DMS 273 treated with DMSO at 0.1 percent for 48 hours (cell line): ENCODE results near the gene SLC25A21.
"Not testable (repeated sequence)": the region's sequence is repeated elsewhere in the genome, so short reads cannot be mapped to it uniquely, and the experiment has no call there.

Source experiments
- DNase-seq: peaks from one replicate; lab custom pipeline; 2025; lab: John Stamatoyannopoulos, UW

The SLC25A21 gene

GRCh38 chr14:36986407-36986806, 186.0 kb downstream of the SLC25A21 start:
- no peak for DNase-seq

DNA sequence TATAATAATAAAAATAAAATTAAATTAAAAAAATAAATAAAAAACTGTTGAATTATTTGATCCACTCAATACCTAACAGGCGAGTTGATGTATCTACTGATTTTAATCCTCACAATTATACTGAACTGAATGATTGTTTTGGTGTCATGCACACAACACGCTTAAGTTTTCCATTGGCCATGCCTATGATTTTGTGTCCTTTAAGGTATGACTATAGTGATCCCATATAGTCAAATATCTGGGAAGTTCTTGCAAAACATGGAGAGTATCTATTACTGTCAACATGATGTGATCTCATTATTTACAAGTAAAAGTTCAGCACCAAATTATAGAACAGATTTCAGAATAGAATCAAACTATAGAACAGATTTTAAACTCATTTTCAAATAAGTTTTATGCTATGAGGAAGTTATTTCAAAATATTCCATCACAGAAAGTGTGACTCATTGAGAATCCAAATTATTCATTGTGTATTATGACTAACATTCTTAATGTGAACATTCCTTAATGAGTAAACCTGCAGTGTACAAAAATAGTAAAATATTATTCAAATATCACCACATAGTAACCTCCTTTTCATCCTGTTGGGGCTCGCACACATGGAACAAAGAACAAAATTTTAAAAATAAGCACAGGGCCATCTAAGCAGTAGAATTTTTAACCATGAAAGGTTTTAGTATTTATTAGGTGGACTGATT, 190.4 kb downstream of the SLC25A21 start:
- DNase-seq: no peak

- DNase-seq: not testable (repeated sequence)
Observed at GRCh38 chr14:36980413-36980812, 192.0 kb downstream of the SLC25A21 start.

DNA sequence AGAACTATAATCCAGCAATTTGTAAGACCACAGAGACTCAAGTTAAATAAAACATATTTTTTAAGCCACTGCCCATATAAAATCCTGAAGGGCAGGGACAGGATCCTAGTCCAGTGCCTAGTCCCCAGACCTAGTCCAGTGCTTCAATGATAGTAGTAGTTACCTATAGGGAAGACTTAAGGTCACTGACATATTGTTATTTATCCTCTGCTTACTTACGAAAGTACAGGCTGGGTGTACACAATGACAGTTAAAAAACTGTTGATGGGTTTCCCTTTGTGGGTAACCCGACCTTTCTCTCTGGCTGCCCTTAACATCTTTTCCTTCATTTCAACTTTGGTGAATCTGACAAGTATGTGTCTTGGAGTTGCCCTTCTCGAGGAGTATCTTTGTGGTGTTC, 192.5 kb downstream of the SLC25A21 start:
- no peak for DNase-seq

DNA sequence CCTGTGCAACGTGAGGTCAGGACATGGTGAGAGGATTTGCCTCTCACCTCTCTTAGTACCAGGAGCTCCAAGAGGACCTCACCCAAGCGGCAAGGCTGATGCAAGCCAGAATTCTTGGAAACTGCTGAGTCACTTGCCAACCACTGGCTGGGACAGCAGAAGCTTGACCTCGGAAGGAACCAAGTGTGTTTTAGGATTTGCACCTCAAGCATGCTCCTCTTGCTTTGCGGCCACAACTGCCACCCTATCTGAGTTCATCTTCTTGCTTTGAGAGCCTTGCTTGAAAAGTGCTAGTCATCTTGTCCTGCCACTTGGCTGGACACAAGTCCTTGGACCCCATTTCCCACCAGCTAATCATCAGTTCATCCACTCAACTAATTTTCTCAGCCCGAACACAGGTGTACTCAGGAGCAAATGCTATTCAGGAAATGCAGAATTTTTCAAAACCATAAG, 195.8 kb downstream of the SLC25A21 start:
- DNase-seq: no peak

DNA sequence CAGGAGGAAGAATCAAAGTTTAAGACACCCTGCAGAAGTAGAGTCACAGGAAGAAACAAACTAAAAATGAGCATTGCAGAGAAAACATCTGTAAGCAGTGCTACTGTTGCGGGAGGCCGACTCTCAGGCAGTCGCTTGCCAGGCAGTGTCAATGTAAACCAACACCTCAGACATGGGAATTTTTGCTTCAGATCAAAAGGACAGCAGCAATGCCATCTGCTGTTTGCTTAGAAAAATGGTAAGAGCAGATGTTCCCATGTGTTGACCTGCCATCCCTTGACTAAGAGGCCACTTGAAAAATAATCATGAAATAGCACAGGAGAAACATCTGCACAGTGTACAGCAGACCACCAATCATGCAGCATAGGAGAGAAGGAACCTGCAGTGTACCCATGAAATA, 196.6 kb downstream of the SLC25A21 start:
- peak; percentile 73 for DNase-seq

GRCh38 chr14:36974985-36975384, 197.4 kb downstream of the SLC25A21 start:
- no peak for DNase-seq

DNA sequence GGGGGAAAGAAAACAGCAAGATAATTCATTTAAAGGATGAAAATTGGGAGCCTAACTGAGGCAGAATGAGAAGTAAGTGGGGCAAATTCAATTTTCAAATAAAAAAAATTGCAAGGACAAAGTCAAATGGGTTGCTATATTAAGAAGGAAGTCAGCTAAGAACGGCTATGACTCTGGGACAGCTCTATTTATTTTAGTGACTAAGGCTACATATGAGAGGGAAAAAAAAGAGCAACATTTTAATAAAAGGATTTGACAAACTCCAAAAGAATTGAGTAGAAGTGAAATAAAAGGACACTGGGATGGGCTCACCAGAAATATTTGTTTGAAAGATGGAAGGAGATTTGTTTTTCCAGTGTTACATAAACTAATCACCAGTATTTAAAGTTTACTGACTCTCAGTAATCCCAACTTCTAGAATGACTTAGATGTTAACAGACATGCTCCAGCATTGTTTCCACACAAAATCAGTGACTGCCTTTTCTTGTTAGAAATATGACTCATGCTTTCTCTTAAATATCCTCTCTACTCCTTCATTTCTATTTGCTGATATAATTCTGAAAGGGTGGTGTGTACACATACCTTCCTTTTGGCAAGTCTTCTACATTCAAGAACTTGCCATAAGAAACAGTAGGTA, 198.5 kb downstream of the SLC25A21 start:
- no peak for DNase-seq

DNA sequence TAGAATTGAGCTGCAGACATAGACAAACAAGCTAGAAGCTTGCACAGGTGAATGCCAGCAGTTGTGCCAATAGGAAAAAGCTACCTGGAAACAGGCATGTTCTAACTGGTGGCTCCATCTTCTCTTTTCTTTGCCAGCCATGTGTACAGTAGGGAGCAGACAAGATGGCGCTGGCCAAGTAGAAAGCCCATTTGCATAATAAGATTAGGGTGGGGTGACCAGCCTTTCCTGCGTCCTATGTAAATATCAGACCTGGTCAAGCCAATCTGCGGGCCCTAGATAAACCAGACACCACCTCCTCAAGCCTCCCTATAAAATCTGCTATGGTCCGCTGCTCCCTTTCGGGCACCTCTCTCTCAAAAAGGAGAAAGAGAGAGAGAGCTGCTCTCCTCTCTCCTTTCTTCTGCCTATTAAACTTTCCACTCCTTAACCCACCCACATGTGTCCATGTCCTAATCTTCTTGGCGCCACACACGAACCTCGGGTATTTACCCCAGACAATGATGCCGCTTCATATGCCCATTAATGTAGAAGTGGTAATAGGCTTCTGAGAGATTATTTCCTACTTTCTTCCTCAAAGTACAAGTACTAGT, 201.0 kb downstream of the SLC25A21 start:
- no peak for DNase-seq

DNA sequence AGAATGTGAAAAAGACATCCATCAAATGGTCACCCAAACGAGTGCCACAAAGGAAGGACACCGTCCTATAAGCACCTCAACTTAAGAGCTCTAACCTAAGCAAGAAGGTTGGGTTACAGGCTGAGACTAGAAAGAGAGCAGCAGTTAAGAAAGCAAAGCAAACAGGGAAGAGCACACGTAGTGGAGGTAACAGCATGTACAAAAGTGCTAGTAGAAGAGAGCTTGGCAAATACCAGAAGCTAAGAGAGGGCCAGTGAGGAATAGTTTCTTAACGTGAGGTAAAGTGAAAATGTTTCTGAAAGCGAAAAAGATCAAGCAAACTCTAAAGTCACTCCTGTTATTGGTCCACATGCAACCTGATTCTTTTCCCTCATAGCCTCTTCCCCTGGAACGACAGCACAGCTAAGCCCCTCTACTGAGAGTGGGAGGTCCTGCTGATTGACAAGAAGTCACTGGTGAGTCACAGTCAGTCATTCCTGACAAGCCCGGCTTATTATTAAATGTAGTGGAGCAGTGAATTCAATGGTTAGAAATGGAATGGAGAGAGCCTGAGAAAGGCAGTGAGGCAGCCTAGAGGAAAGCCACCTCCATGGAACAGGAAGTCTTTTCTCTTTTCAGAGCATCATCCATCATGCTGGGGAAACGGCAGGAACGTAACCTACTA, 204.4 kb downstream of the SLC25A21 start:
- no peak for DNase-seq

DNA sequence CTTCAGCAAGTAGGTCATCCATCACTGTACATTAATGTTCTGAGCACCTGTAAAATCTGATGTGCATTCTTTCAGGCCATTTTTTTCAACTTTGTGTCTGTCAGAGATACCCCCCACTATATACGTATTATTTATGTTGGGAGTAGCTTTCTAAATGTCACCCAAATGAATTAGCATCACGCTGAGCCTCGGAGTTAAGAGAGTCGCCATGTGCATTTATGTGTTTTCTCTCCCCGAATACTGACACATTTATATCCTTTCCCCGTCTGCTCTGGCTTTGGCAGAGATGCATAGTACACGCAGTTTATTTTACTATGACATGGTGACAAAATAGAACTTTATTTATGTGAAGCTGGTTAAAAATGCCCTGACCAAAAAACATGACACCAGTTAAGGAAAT, 216.4 kb downstream of the SLC25A21 start:
- DNase-seq: no peak

DNA sequence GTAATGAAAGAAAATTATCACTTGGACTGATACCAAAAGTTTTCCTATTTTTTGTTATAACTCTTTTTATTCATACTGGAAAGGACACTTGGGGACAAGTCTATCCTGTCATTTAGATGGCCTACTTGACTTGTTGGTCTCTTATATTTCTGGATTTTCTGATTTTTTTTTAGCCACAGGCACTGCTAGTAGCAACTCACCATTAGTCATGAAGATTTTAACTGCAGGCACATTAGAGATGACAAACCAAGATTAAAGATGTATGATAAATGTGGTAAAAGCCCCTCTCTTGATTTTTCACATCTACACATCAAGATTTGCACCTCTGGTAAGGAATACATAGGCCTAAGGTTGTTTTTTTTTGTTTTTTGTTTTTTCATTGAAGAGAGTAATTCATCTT, 217.0 kb downstream of the SLC25A21 start:
- no peak for DNase-seq

- no peak for DNase-seq
Observed at GRCh38 chr14:36952689-36953088, 219.7 kb downstream of the SLC25A21 start.

DNA sequence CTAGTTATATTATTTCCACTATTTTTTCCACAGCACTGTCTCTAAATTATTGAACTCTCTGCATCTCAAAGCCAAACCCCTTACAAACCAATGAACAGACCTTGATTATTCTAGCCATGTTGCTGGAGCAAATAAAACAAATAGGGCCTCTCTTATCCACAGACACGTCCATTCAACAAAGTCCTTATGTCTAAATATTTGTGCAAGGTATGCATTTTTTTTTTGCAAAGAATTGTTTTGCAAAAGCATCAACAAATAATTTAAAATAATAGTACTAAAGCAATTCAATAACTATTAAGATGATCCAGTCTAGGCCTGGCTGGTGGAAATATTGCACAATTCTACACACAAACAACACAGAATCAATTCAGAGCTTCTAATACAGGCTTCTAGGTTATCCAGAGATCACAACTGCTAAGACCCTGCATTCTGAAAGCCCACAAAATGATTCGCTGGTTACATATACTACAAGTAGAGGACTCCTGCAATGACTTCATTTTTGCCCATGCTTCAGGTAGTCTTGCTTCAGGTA, 221.0 kb downstream of the SLC25A21 start:
- no peak for DNase-seq

DNA sequence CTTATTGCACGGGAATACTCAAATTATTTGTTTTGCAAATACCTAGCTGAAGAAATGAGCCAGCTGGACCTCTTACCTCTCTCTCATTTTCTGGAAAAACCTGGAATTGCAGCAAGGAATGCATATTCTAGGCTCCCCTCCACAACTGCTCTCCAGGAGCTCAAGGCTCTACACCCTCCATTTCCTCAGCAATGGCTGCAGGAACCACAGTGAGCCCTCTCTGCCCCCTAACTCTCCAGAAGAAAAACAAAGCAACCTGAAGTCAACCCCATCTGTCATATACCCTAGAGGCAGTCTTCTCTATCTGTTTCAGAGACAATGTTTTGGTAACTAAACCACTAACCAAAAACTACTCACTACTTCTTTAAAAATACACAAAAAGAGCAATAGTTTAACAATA, 221.6 kb downstream of the SLC25A21 start:
- DNase-seq: no peak

- no peak for DNase-seq
Observed at GRCh38 chr14:36949371-36949770, 223.0 kb downstream of the SLC25A21 start.

DNA sequence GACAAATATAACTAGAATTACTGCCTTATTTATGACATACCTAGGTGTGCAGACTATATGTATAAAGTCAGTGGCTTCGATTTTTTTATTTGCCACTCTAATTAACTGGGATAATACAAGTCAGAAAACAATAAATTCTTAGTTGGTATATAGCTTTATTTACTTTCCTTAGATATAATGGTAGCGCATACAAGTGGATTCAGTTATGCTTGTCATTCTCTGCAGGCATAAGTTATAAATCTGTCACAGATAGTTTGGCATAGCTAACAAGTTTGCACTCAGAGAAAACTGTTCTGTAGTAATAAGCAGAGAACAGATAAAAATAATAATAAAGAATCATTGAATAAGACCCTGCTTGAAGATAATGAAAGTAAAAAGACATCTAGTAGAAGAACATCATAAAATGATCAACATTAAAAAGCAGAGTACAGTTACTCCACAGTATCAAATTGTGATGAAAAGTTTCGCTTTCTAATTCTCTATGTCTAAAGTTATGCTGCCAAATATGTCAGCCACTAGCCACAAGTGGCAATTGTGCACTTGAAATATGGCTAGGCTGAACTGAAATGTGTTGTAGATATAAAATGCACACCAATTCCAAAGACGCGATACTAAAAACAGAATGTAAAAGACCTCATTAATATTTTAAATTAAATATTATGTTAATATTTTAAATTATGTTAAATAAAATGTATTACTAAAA, 224.1 kb downstream of the SLC25A21 start:
- no peak for DNase-seq

GRCh38 chr14:36947362-36947761, 225.0 kb downstream of the SLC25A21 start:
- DNase-seq: no peak

DNA sequence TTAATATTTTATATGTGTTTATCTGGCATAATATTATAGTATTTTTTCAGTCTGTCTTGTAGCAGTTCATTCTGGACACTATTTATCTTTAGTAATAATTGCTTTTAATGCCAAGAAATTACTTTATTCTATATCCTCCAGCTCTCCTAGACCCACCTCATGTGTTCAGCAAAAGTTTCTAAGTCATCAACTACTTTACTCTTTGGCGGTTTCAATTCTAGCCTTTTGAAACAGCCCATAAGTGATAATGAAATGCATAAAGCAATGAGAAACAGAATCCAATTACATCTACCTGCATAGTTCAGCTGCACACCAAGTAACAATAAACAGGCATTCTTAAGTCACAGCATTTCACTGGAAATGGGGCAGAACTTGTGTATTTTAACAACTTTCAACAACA, 225.5 kb downstream of the SLC25A21 start:
- no peak for DNase-seq

GRCh38 chr14:36944307-36945010, 227.9 kb downstream of the SLC25A21 start:
- DNase-seq: no peak

- no peak for DNase-seq
Observed at GRCh38 chr14:36942522-36943245, 229.7 kb downstream of the SLC25A21 start.
